Measurements from ENCODE around the gene CCDC33.

The CCDC33 gene

DNA sequence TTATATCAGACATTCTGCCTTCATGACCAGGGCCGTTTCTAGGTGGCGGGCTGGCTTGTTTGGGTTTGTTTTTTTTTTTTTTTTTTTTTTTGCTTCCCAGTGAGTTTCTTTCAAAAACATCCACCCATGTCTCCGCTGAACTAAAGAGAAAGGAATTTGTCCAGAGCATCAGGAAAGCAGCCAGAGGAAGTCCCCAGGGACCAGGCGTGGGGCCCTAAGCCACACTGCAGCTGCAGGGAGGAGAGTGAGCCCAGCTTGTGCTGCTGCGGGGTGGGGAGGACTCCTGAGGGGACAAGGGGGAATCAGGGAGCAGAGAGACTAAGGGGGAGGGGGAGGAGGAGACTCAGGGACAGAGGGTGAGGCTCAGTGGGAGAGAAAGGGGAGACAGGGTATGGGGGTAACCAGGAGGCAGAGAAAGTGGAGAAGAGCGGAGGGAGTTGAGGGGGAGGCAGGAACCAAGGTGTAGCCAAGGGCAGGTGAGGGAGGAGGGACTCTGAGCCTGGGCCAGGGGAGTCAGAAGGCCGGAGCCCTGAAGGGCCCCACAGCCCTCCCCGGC lies 81.8 kb downstream of the CCDC33 start:
- DNase-seq, result peak; percentile 26 to 52

DNA sequence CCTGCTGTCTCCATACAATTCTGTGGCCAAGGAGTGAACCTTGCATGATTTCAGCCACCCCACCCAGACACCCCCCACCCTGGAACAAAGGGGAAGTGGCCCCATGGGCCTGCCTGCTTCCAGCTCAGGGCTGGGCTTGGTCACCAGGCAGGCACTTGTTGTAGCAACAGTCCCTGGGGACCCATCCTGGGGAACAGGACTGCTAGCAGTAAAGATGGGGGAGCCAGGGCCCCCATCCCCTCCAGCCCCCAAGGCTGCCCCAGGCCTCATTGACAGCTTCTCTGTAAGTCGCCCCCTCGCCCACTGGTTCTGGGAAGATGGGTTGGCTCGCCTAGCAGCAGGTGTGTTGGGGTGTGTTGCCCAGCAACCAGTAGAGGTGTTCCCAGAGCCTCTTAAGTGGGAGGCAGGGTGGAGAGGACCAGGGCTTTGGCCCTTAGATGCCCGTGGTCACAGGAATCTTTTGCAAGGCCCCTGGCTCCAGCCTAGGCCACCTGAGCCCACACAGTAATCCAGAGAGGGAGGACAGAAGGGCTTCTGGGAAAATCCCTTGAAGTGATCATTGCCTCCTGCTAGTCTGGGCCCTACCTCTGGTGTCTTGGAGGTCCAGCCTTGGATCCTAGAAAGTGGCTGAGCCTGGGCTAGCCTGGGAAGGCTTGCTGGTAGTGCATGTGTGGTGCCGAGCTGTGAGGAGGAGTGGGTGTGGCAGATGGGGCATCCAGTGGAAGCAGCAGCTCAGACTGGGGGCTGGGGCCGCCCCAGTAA lies 82.4 kb downstream of the CCDC33 start:
- DNase-seq, result no peak

DNA sequence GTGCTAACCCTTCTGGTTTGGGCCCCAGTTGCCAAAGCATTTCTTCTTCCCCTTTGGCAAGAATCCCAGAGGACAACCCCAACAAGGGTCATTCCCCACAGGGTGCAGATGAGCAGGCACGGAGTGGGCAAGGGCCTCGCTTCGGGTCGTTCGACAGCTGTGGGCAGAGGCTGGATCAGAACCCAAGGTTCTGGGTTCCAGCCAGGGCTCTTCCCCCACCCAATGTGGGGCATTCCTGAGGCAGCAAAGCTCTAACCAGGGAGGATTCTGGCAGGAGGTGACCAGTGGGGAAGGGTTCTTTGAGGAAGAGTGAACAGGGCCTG lies 83.0 kb downstream of the CCDC33 start:
- DNase-seq, result no peak

DNA sequence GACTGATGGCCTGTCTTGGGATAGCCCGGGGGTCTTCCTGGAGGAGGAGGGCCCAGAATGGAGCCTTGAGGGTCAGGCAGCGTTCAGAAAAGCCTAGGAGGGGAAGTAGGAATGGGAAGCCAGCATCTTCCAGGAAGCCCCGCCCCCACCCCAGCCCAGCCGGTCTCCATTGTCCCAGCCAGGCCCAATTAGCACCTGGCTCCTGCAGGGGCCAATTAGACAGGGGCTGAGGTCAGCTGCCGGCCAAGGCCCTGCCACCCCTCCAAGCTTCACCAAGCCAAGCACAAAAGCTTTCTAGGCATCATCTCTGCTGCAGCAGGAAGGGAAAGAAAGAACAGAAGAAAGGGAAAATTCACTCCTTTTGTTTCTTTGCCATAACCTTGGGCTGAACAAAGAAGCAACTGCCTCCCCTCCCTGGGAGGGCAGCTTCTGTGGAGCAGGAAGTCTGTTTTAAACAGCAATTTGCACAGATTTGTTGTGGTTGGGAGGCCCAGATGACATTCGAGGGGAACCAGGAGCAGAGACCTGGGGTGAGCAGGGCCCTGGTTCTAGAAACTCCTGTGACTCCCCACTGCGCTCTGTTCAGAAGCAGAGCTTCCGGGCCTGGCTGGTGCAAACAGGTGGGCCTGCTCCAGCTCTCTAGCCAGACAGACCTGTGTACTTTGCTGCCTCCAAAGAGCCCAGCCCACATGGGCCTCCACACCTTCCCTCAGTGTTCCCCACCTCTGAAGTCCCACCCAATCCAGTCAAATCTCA lies 83.6 kb downstream of the CCDC33 start:
- DNase-seq, result no peak

DNA sequence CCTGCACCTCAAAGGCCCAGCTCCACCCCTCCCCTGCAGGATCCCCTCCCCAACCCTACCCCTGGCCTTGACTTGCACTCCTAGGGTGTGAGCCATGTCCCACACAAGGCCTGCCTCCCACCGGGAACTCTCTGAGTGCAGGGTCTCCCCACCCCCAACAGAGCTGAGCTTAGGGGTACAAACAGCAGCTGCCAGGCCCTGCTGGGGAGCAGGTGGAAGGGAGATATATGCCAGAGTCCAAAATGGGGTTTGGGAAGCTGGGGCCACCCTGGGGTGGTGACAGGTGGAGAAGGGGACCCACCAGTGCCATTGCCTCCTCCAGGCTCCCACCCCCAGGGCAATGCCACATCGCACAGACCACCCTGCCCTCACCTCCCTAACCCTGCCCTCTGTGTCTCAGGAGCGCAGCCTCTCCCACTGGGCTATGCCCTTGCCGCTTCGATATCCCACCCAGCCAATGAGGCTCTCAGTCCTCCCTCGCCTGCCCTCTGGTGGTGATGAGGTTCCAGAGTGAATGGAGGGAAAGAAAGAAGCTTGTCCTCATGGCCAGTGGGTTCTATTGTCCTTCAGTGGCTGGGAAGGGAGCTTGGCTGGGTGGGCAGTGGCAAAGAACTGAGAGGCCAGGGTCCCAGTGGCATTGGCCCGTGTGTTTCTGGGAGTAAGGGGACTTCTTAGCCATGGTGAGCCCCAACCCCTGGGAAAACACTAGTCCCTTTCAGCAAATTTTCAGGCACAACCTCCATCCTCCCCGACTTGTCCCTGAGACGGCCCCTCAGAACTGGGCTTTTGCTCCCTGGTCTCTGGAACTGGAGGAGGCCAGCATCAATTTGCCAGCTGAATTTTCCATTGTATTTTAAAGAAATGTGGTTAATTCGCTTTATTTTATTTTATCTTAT lies 84.5 kb downstream of the CCDC33 start:
- DNase-seq, result peak; percentile 38 to 57

DNA sequence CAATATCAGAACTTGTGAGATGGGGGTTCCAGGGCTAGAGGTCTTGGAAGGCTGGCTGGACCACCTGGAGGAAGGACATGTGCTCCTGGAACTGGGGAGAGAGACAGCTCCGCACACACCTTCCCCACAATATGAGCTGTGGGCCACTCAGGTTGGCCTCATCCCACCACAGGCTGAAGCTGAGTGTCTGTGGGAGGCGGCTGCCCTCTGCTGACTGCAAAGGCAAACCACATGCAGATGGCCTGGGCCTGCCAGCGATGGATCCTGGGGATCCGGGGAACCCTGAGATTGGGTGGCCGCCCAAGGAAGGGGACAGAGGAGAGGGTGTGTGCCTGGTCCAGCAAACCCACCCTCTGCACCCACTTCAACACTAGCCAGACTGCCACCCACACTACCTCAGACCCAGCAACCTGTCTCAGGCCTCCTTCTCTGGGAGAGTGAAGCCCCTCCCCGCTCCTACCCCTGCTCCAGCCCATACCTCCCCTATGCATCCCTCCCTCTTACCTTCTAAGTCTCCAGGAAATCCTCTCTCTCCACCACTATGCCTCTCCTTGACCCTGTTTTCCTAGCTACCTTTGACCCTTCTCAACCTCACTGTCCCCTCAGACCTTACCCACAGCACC lies 86.5 kb downstream of the CCDC33 start:
- peak in 1 of 2 experiments; percentile 58 for DNase-seq

DNA sequence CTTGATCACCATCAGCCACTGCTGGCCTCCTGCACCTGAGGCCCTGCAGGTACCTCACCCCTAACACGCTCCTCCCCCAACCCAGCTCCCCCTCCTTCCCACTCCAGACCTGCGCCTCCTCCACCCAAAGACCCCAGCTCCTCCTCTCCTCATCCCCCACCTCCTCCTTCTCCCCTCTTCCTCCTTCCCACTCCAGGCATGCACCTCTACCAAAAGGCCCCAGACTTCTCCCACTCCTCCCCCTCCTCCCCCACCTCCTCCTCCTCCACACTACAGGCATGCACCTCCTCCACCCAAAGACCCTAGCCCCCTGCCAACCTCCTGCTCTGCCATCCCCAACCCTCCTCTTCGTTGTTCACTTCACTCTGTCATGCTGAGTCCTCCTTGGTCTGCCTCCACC lies 88.6 kb downstream of the CCDC33 start:
- no peak for DNase-seq

DNA sequence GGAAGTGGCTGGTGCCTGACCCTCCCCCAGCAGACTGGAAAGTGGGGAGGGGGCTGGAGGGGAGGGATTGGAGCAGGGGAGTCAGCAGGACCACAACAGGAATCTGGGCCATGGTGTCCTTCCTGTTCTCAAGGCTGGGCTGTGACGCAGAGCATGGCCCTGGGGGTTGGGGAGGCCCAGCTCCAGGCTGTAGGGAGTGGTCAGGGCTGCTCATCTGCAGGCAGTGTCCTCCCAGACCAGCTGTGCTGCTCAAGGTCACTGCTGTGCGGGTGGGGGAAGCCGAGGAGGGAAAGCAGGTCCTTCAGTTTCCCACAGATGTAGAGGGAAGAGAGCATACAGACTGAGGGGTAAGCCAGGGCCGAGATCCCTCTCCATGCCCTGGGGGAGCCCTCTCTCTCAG lies 90.6 kb downstream of the CCDC33 start:
- DNase-seq, result no peak

DNA sequence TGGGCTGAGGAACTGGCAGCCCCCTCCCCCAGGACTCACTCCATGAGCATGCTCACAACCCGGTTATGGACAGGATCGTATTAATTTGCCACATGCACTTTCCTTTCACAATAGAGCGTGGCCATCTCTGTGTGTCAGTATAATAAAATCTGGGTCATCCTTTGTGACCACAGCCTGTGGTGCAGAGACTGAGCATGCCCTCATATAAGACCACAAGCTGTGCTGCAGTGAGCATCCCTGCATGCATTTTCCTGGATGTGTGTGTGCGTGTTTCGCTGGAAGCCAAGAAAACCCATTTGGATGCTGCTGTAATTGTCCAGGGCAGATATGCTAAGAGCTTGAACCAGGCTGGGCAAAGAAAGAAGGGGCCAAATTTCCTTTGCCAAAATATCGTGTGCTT lies 91.6 kb downstream of the CCDC33 start:
- DNase-seq, result no peak

DNA sequence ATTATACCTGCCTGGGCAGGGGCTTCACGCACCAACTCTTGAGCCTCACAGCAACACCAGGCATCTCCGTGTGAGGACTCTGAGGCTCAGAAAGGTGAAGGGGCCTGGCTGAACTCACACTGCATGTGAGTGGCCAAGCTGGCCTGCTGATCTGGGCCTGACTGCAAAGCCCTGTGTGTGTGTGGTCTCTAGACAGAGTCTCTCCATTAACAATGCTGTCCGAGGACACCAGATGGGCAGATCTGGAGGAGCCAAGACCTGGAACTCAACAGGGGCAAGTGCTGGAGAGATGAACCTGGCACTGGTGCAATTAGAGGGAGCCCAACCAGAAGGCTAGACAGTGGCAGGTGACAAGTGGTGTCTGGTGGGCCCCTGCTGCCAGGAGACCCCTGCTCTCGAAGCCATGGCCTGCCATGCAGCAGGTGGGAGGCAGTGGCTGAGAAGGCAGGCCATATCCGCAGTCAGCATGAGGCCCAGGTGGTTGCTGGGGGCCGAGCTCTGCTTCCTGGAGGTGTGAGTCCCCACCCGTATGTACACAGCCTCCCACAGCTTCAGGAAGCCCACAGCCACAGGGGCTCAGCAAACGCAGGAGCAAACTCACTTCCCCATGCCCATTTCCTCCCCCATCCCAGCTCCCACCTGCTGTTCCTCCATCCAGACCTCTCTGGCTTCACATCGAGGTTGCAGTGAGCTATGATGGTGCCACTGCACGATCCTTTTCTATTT lies 92.4 kb downstream of the CCDC33 start:
- DNase-seq, result no peak

DNA sequence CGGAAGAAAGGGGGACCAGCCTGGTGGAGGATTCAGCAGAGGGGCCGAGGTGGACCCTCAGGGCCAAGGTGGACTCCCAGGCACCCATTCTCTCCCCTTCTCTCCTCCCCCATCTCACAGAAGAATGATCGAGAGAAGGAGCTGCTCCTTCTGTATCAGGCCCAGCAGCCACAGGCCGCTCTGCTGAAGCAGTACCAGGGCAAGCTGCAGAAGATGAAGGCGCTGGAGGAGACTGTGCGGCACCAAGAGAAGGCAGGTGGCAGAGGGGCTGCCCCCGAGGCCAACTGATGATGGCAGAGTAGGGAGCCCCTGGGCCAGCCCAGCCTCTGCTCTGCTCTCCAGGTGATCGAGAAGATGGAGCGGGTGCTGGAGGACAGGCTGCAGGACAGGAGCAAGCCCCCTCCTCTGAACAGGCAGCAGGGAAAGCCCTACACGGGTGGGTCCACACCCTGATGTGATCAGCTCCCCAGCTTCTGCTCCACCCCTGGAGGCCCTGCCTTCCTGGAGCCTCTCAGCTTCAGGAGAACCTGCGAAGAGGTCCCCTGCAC lies 94.8 kb downstream of the CCDC33 start:
- DNase-seq, result no peak

DNA sequence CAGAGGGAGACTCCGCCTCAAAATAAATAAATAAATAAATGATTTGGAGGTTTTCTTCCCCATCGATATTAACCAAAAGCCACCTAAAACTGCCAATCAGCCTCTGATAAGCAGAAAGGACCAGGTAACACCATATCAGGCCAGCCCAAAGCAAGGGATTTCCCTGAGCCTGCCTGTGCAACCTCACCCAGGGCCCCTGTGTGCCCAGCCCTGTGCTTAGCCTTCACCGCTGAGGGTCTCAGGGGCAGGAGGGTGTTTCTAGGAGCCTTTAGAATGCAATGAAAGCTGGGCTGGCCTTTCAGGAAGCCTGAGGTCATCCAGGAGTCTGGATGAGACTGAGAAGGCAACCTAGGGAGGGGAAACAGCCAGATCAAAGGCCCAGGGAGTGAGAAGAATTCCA lies 95.9 kb downstream of the CCDC33 start:
- DNase-seq, result no peak

DNA sequence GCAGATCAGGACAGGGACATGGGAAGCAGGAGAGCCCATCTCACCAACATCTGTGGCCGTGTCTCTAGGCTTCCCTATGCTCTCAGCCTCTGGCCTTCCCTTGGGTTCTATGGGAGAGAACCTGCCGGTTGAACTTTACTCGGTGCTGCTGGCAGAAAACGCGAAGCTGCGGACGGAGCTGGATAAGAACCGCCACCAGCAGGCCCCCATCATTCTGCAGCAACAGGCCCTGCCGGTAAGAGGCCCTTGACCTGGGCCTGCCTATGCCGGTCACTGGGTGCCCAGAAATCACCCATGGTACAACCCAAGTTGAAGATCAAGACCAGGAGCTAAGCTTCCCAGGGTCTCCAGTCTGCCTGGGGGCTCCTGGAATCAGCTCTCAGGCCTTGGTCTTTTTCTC lies 96.5 kb downstream of the CCDC33 start:
- DNase-seq, result no peak

DNA sequence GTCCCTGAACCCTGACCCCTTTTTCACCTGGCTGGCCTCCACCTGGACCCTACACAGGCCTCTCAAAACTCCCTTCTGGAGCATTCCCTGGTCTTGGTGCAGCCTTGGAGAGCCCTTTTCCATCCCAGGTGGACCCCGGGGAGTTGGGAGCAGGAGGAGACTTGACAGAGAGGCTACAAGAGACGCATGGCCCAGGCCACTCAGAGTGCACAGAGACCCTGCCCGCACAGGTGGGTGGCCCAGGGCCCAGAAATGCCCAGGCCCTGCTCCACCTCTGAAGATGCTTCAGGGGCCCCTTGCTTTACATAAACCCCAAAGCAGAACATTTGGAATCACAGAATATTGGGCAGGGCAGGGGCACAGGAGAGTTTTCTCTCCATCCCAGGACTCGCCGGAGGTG lies 97.0 kb downstream of the CCDC33 start:
- no peak for DNase-seq

DNA sequence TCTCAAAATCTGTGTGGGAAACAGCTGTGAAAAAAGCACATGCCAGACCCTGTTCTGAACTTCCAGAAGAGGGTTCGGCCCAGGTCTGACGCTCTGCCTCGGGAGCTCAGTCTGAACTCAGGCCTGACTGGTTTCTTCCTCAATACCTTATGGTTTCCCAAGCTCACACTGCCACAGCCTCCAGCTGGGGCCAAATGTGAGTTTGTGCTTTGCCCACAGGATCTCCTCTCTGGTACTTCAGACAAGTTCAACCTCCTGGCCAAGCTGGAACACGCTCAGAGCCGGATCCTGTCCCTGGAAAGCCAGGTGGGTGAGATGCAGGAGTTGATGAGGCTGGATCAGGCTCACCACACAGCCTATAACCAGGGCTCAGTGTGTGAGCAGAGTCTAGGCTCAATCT lies 97.5 kb downstream of the CCDC33 start:
- DNase-seq, result no peak

DNA sequence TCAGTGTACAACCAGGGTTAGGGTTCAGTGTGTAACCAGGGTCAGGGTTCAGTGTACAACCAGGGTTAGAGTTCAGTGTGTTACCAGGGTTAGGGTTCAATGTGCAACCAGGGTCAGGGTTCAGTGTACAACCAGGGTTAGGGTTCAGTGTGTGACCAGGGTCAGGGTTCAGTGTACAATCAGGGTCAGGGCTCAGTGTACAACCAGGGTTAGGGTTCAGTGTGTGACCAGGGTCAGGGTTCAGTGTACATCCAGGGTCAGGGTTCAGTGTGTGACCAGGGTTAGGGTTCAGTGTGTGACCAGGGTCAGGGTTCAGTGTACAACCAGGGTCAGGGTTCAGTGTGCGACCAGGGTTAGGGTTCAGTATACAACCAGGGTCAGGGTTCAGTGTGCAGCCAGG lies 98.0 kb downstream of the CCDC33 start:
- DNase-seq, result no peak

DNA sequence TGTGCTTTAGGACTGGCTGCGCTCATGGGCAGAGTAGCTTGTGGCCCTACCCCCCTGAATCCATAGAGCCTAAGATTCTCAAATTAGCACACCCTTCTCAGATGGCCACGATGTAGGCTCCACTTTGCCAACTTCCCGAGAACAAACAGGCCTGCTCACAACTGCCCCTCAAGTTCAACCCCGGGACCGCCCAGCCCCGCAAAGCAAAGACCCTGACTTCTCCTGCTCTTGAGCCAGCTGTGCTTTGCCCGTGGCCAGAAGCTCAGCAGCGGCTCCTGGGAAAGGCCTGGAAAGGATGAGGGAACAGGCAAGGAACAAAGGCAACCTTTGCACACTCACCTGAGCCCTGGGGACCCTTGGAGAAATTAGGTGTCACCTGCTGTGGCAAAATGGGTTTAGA lies 99.3 kb downstream of the CCDC33 start:
- no peak for DNase-seq

DNA sequence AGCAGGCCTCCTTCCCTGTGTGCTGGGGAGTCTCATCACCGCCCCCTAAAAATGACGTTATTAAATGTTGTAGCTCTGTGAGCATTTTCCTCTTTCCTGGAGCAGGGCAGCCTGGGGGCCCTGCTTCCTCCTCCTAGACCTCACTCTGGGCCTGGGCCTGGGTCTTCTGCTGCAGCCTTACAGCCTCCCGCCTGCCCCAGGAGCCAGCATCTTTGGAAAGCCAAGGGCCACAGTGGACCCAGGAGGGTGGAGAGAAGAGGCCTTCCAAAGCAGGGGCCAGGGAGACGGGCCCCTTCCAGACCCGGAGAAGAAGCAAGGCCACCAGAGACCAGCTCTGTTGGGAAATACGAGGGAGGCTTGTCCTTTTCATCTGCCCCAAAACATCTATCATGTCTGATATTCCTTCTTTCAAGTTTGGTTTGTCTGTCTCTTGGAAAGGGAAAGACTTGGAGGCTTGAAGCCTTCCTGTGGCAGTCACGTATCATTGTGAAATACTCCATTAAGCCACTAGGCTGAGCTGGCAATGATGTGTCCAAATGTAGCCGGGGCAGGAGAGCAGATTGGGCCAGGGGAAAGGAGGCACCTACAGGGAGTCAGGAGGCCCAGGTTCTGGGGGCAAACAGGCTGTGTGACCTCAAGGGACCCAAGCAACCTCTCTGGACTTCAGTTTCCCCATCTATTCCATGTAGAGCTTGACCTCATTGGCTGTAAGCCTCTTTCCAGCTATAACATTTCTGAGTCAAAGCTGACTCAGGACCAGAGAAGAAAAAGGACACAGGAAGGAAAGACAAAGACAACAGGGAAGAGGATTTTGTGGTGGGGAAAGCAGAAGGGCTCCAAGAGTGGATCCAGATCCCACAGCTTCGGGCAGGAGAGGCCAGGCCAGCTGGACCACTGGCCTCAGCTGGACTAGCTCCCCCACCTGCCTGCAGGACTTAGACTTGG lies 100.2 kb downstream of the CCDC33 start:
- no peak for DNase-seq

DNA sequence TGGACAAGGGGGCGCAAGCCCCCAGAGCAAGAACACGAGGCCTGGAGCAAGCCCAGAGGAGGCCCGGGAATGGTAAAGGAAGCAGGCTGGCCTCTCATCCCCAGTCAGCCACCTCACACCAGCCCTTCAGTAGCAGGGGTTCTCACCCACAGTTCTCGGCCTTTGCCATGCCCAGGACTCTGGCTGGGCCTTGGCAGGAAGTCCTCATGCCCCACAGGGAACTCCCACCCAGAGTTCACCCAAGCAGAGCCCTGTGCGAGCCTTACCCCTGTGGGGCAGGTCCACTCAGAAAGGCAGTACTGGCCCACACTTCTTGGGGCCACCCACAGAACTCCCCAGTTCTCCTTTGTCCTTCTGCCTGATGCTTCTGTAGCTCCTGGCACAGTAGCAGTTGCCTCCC lies 101.0 kb downstream of the CCDC33 start:
- no peak for DNase-seq

DNA sequence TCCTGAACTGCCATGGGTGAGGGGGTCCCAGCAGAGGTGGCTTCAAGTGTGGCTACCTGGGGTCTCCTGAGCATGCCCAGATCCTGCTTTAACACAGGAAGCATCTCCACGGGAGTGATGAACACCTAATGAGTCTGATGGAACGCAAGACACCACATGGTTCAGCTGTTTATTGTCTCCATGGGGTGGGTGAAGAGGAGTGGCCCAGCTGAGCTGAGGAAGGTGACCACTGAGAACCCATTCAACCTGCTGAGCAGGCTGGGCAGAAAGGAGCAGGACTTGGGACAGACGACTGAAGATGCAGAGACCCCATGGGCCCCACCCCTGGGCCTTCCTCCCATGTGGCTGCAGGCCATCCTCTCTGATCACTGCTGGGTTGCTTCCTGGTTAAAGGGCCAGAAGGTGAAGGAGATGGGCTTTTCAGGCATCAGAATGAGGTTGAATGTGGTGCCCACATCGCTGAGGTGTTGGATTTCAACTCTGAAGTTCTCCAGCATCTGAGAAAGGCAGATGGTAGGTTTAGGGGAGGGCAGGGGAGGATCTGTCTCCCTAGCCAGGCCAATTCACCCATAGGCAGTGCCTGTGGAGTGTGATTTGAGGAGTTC lies 101.6 kb downstream of the CCDC33 start:
- DNase-seq, result no peak

Measured in SW 1271 (cell line).